GM12878 (cell line): Measurements from ENCODE around the gene TNFAIP8L1. TPM values are rescaled to one million over a fixed set of nuclear protein-coding genes. Genes with fewer than 3 reads are reported as not detected.

Experiments
- ATAC-seq: fragments of 200-7000 bp; cut with Tn5 transposase; 3 replicates; pipeline ENCODE4 v1.9.1; 2020; ENCODE audit warnings: mild to moderate bottlenecking, moderate library complexity
- BruUV-seq: library from RNA; stranded (reverse); fragments of 400-500 nt; replicated peaks from 2 replicates; lab custom pipeline; 2021; lab: Mats Ljungman, UMichigan
- CTCF ChIA-PET: fragments of 300-600 bp; sonication (Branson Sonifier 250); formaldehyde crosslinking; extraction: SDS; loops from one replicate; lab custom pipeline; 2021; ENCODE audit warnings: inconsistent platforms; lab: Yijun Ruan, JAX
- POLR2A ChIA-PET: fragments of 350-600 bp; formaldehyde crosslinking; extraction: SDS; loops from one replicate; lab custom pipeline; 2021; ENCODE audit warnings: inconsistent platforms; lab: Charles Lee
- RAD21 ChIA-PET: fragments of 300-600 bp; sonication (Branson Sonifier 250); formaldehyde crosslinking; loops from one replicate; lab custom pipeline; 2023; ENCODE audit warnings: antibody characterized with exemption; ENCODE audit not compliant: unreplicated experiment; lab: Charles Lee
- SMC1A ChIA-PET: fragments of 300-600 bp; sonication (Branson Sonifier 250); formaldehyde crosslinking; loops from one replicate; lab custom pipeline; 2023; ENCODE audit not compliant: unreplicated experiment, uncharacterized antibody; lab: Charles Lee
- DNase-seq: peaks from one replicate; pipeline ENCODE4 v3.0.0-alpha.2; 2011; ENCODE audit warnings: low read depth, low spot score
- FAIRE-seq: peaks from 3 replicates; lab custom pipeline; 2011; peaks lifted over from hg19 to GRCh38; lab: Jason Lieb, UNC
- H2AFZ ChIP-seq: 2 replicates; pipeline ENCODE4 v1.6.0; 2011; ENCODE audit warnings: low read depth, low read length, control low read depth; ENCODE audit not compliant: control insufficient read depth
- H3K27ac ChIP-seq: 2 replicates; pipeline ENCODE4 v1.5.1; 2011; ENCODE audit warnings: control low read depth; ENCODE audit not compliant: control insufficient read depth, insufficient read depth
- H3K27me3 ChIP-seq, 2 experiments: replicated peaks in 1 of 2; 2 replicates each; pipeline versions ENCODE4 v1.6.0 to v1.6.1; 2011; ENCODE audit warnings: low read length in 1 of 2; ENCODE audit not compliant: control insufficient read depth in 2 of 2, insufficient read depth in 2 of 2
- H3K36me3 ChIP-seq, 2 experiments: 2 replicates each; pipeline ENCODE4 v1.5.1; 2011; ENCODE audit warnings: low read length in 1 of 2; ENCODE audit not compliant: control insufficient read depth in 2 of 2, insufficient read depth in 2 of 2
- H3K4me1 ChIP-seq: 2 replicates; pipeline ENCODE4 v1.6.1; 2011; ENCODE audit warnings: mild to moderate bottlenecking, low read length, moderate library complexity, mixed read lengths; ENCODE audit not compliant: control insufficient read depth, insufficient read depth
- H3K4me2 ChIP-seq: 2 replicates; pipeline ENCODE4 v1.6.0; 2011; ENCODE audit warnings: control low read depth; ENCODE audit not compliant: control insufficient read depth, insufficient read depth
- H3K4me3 ChIP-seq: fragments of 200-600 bp; sonication (generic); 2 replicates; pipeline ENCODE4 v1.5.1; 2016
- H3K79me2 ChIP-seq: 2 replicates; pipeline ENCODE4 v1.6.0; 2011; ENCODE audit warnings: low read length; ENCODE audit not compliant: control insufficient read depth, insufficient read depth
- H3K9ac ChIP-seq: 2 replicates; pipeline ENCODE4 v1.8.0; 2011; ENCODE audit warnings: low read length, control low read depth, mixed read lengths; ENCODE audit not compliant: control insufficient read depth, insufficient read depth
- H3K9me3 ChIP-seq: replicated peaks from 3 replicates; pipeline ENCODE4 v1.5.1; 2011; ENCODE audit warnings: mild to moderate bottlenecking, low read length; ENCODE audit not compliant: control insufficient read depth, insufficient read depth
- H4K20me1 ChIP-seq: 2 replicates; pipeline ENCODE4 v1.6.0; 2011; ENCODE audit not compliant: control insufficient read depth, insufficient read depth
- BCL11A ChIP-seq: IDR thresholded peaks from 2 replicates; pipeline ENCODE4 v1.6.1; 2011; ENCODE audit warnings: low read depth, low read length
- TBL1XR1 ChIP-seq: IDR thresholded peaks from 2 replicates; pipeline ENCODE4 v1.6.1; 2012; ENCODE audit warnings: low read depth, low read length, improper control_type of control experiment
- ZSCAN29 ChIP-seq: fragments of 450-650 bp; IDR thresholded peaks from 2 replicates; pipeline ENCODE4 v1.6.1; 2017; ENCODE audit warnings: mild to moderate bottlenecking, moderate library complexity
- WGBS: methylation state at CpG from one replicate; pipeline ENCODE4 v1.1.6; 2016; ENCODE audit warnings: low lambda C conversion rate; ENCODE audit not compliant: insufficient replicate concordance, insufficient coverage; ENCODE audit errors: missing lambda C conversion rate; 5-methylcytosine and 5-hydroxymethylcytosine counted together
- in situ Hi-C: fragments of 300-500 bp; cut with MboI; formaldehyde crosslinking; loops from 9 replicates; pipeline ENCODE4 v1.14.3; 2018; ENCODE audit warnings: mixed read lengths
- intact Hi-C: fragments of 100-400 bp; cut with micrococcal nuclease; formaldehyde crosslinking; loops from one replicate; pipeline ENCODE4 v1.14.2; 2022; ENCODE audit not compliant: unreplicated experiment
- polyA plus RNA-seq, 11 experiments: library from polyadenylated mRNA; depleted of rRNA in 4 of 11; unstranded in 6 of 11; stranded (reverse) in 5 of 11; fragments of >200 nt; fragmentation: Nextera tagmentation in 4 of 11; fragmentation: Illumina TruSeq in 1 of 11; extraction: Ambion mirVana in 4 of 11; extraction: Trizol in 1 of 11; gene quantifications; 1 replicate in 1 of 11; 2 replicates in 10 of 11; pipeline versions ENCODE4 v1.2.1 to v1.2.3, GENCODE V29; 2011 to 2016; ENCODE audit warnings: inconsistent platforms in 2 of 11, missing spikeins in 2 of 11, low read depth in 1 of 11
- total RNA-seq, 4 experiments: library from RNA; depleted of rRNA in 3 of 4; stranded (reverse); fragments of >200 nt in 3 of 4; fragmentation: Illumina TruSeq in 1 of 4; extraction: Trizol in 1 of 4; gene quantifications; 2 replicates each; pipeline versions ENCODE4 v1.2.1 to v1.2.3, GENCODE V29; 2013 to 2021
- TF ChIP-seq, protein P1 (sequence below): fragments of 450-650 bp; IDR thresholded peaks from 2 replicates; pipeline ENCODE4 v1.6.1; 2017; ENCODE audit warnings: mild to moderate bottlenecking, moderate library complexity

TNFAIP8L1 gene
- total and polyA plus RNA-seq, 10 of the 15 experiments (the other 5 are each of a cell fraction or from before 2014, with no cell fraction given) = 0.93 to 12.7 (median 8.6) TPM

DNA sequence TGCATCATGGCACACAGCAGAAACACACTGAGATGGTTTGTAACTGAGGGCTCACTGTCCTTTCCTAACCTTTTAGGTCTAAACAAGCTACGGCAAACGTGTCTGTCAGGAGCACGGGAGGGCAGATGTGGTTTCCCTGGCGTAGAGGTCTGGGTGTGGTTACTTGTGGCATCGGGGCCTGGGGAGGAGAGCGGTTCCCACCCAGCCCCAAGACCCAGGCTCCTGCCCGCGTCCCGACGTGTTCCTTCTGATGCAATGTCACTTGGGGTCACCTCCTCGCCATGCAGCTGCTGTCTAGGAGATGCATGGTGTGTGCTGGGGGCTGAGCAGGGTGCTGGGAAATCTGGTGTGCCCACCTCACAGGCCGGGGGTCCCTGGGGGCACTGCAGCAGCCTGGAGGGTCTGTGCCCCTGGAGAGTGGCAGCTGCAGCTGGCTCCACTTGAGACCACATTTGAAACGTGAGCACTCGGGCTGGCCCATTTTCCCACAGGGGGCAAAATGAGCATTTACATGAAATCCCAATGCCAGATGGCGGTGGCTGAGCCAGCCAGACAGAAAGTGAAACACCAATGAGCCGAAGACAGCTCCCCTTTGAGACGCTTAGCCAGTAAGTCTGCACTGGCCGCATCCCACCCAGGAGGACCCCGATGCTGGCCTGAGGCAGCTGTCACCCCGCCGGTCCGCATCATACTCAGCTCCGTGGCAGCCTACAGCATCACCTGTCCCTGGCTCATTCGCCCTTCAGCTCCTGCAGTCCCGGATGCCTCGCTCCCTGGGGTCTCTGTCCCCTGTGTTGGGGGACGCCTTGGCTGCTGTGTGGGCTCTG lies 53.1 kb downstream of the TNFAIP8L1 start:
- TF ChIP-seq, protein P1, sequence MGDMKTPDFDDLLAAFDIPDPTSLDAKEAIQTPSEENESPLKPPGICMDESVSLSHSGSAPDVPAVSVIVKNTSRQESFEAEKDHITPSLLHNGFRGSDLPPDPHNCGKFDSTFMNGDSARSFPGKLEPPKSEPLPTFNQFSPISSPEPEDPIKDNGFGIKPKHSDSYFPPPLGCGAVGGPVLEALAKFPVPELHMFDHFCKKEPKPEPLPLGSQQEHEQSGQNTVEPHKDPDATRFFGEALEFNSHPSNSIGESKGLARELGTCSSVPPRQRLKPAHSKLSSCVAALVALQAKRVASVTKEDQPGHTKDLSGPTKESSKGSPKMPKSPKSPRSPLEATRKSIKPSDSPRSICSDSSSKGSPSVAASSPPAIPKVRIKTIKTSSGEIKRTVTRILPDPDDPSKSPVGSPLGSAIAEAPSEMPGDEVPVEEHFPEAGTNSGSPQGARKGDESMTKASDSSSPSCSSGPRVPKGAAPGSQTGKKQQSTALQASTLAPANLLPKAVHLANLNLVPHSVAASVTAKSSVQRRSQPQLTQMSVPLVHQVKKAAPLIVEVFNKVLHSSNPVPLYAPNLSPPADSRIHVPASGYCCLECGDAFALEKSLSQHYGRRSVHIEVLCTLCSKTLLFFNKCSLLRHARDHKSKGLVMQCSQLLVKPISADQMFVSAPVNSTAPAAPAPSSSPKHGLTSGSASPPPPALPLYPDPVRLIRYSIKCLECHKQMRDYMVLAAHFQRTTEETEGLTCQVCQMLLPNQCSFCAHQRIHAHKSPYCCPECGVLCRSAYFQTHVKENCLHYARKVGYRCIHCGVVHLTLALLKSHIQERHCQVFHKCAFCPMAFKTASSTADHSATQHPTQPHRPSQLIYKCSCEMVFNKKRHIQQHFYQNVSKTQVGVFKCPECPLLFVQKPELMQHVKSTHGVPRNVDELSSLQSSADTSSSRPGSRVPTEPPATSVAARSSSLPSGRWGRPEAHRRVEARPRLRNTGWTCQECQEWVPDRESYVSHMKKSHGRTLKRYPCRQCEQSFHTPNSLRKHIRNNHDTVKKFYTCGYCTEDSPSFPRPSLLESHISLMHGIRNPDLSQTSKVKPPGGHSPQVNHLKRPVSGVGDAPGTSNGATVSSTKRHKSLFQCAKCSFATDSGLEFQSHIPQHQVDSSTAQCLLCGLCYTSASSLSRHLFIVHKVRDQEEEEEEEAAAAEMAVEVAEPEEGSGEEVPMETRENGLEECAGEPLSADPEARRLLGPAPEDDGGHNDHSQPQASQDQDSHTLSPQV = no peak
- no peak for TF ChIP-seq ZSCAN29
- TF ChIP-seq TBL1XR1 = no peak
- TF ChIP-seq BCL11A = no peak
- 88% methylated on average over 27 of the region's 27 CpGs for WGBS
- H3K27me3 ChIP-seq = no peaks in the 10 kb centered on the region
- in situ Hi-C loops (no loop called here), intact Hi-C loops (no loop called here)
- no peak overlapping the region for H3K4me2 ChIP-seq
- POLR2A ChIA-PET = no interaction called here
- no peaks in the 10 kb centered on the region for H3K79me2 ChIP-seq
- SMC1A ChIA-PET = no interaction called here
- FAIRE-seq (no peak), ATAC-seq (no peak), DNase-seq (no peak)
- H3K4me3 ChIP-seq = no peak overlapping the region
- no peak overlapping the region for H3K9ac ChIP-seq
- CTCF ChIA-PET = interaction anchor here (0.6 kb wide), 1 partner anchor 334 kb away, joined by 3 read pairs; no protein-coding TSS in a partner anchor
- H2AFZ ChIP-seq = no peak overlapping the region
- RAD21 ChIA-PET = no interaction called here
- H3K4me1 ChIP-seq = no peaks in the 10 kb centered on the region
- no peak overlapping the region for H3K27ac ChIP-seq
- peaks cover 25 to 40% of the 10 kb centered on the region in 2 experiments; a peak in 3 of 4 replicates for H3K36me3 ChIP-seq
- no peaks in the 10 kb centered on the region for H4K20me1 ChIP-seq
- BruUV-seq = no TSS peak
- no peaks in the 10 kb centered on the region for H3K9me3 ChIP-seq
